HepG2 (cell line): ENCODE data around the gene RIC3. TPM values are rescaled to one million over a fixed set of nuclear protein-coding genes. Genes with fewer than 3 reads are reported as not detected.

Source experiments
- ATAD3A ChIP-seq: sonication (generic); formaldehyde crosslinking; IDR thresholded peaks from 2 replicates; pipeline ENCODE4 v1.4.0; 2020; ENCODE audit warnings: missing genetic modification reagents
- RFXANK ChIP-seq: IDR thresholded peaks from 2 replicates; pipeline ENCODE4 v1.6.1; 2016
- XRCC5 ChIP-seq: fragments of 200-400 bp; formaldehyde crosslinking; optimal IDR thresholded peaks from 2 replicates; pipeline ENCODE3; 2017; ENCODE audit warnings: mild to moderate bottlenecking, low read length
- ZNF33B ChIP-seq: sonication (generic); formaldehyde crosslinking; IDR thresholded peaks from 2 replicates; pipeline ENCODE4 v1.5.1; 2020; ENCODE audit warnings: mild to moderate bottlenecking, missing genetic modification reagents
- ZNF776 ChIP-seq: sonication (generic); formaldehyde crosslinking; IDR thresholded peaks from 2 replicates; pipeline ENCODE4 v1.4.0; 2020; ENCODE audit warnings: mild to moderate bottlenecking, missing genetic modification reagents
- ZNF83 ChIP-seq: sonication (generic); formaldehyde crosslinking; IDR thresholded peaks from 2 replicates; pipeline ENCODE4 v1.4.0; 2020; ENCODE audit warnings: missing genetic modification reagents, mild to moderate bottlenecking, borderline replicate concordance
- polyA plus RNA-seq, 8 experiments: library from polyadenylated mRNA; depleted of rRNA in 3 of 8; stranded (reverse) in 7 of 8; unstranded in 1 of 8; fragments of >200 nt; fragmentation: Illumina TruSeq in 4 of 8; extraction: Trizol in 4 of 8; gene quantifications; 2 replicates each; pipeline versions ENCODE4 v1.2.1 to v1.2.3, GENCODE V29; 2011 to 2016; ENCODE audit warnings: low read depth in 4 of 8, missing spikeins in 1 of 8, mixed read lengths in 1 of 8; ENCODE audit not compliant: insufficient read depth in 1 of 8
- total RNA-seq, 5 experiments: library from RNA; depleted of rRNA; stranded (reverse); fragments of >200 nt; fragmentation: Illumina TruSeq; extraction: Trizol; gene quantifications; 2 replicates each; pipeline ENCODE4 v1.2.3, GENCODE V29; 2016; ENCODE audit warnings: low read depth in 1 of 5
- TF ChIP-seq, protein P1 (sequence below), 2 experiments: sonication (generic) in 1 of 2; formaldehyde crosslinking in 1 of 2; IDR thresholded peaks; 2 replicates each; pipeline versions ENCODE4 v1.4.0 to v1.6.1; 2018 to 2020; ENCODE audit warnings: missing genetic modification reagents in 2 of 2, borderline replicate concordance in 1 of 2, low read depth in 1 of 2, mild to moderate bottlenecking in 1 of 2, missing biosample characterization in 1 of 2
- TF ChIP-seq, protein P2 (sequence below): sonication (generic); formaldehyde crosslinking; IDR thresholded peaks from 2 replicates; pipeline ENCODE4 v1.4.0; 2020; ENCODE audit warnings: missing genetic modification reagents, borderline replicate concordance
- TF ChIP-seq, protein P3 (sequence below): IDR thresholded peaks from 2 replicates; pipeline ENCODE4 v1.6.1; 2016

The RIC3 gene
- total and polyA plus RNA-seq, 2 of the 13 experiments (the other 11 are each of a cell fraction or from before 2014, with no cell fraction given) = not detected

DNA sequence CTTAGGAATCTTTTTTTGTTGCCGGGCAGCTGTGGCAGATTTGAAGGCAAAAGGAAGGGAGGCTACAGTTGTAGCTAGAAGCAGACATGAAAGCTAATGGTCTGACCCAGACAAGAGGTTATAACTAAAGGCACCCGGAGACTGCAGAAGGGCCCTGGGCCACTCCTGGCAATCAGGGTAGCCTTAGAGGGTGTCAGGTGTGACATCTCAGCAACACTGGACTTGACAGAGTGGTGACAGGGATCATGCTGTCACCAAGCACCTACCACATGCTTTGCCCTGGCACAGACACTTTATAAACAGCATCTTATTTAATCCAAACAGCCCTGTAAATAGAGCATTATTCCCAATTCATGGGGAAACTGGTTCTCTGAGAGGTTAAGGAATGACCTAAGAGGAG is 62.1 kb downstream of the RIC3 start (continued):
- no peak for TF ChIP-seq XRCC5
- TF ChIP-seq ZNF33B (CRISPR knock-in tag) = no peak
- no peak for TF ChIP-seq ZNF83
- TF ChIP-seq ATAD3A = no peak
- TF ChIP-seq, protein P1, sequence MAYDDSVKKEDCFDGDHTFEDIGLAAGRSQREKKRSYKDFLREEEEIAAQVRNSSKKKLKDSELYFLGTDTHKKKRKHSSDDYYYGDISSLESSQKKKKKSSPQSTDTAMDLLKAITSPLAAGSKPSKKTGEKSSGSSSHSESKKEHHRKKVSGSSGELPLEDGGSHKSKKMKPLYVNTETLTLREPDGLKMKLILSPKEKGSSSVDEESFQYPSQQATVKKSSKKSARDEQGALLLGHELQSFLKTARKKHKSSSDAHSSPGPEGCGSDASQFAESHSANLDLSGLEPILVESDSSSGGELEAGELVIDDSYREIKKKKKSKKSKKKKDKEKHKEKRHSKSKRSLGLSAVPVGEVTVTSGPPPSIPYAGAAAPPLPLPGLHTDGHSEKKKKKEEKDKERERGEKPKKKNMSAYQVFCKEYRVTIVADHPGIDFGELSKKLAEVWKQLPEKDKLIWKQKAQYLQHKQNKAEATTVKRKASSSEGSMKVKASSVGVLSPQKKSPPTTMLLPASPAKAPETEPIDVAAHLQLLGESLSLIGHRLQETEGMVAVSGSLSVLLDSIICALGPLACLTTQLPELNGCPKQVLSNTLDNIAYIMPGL (CRISPR knock-in tag; IDR thresholded peaks at IDR 0.05; ENCODE audit: borderline replicate concordance in 1 of 2, low read depth in 1 of 2) = no peak
- TF ChIP-seq RFXANK (CRISPR knock-in tag) = no peak
- TF ChIP-seq, protein P2, sequence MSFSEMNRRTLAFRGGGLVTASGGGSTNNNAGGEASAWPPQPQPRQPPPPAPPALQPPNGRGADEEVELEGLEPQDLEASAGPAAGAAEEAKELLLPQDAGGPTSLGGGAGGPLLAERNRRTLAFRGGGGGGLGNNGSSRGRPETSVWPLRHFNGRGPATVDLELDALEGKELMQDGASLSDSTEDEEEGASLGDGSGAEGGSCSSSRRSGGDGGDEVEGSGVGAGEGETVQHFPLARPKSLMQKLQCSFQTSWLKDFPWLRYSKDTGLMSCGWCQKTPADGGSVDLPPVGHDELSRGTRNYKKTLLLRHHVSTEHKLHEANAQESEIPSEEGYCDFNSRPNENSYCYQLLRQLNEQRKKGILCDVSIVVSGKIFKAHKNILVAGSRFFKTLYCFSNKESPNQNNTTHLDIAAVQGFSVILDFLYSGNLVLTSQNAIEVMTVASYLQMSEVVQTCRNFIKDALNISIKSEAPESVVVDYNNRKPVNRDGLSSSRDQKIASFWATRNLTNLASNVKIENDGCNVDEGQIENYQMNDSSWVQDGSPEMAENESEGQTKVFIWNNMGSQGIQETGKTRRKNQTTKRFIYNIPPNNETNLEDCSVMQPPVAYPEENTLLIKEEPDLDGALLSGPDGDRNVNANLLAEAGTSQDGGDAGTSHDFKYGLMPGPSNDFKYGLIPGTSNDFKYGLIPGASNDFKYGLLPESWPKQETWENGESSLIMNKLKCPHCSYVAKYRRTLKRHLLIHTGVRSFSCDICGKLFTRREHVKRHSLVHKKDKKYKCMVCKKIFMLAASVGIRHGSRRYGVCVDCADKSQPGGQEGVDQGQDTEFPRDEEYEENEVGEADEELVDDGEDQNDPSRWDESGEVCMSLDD (CRISPR knock-in tag) = no peak
- TF ChIP-seq, protein P3, sequence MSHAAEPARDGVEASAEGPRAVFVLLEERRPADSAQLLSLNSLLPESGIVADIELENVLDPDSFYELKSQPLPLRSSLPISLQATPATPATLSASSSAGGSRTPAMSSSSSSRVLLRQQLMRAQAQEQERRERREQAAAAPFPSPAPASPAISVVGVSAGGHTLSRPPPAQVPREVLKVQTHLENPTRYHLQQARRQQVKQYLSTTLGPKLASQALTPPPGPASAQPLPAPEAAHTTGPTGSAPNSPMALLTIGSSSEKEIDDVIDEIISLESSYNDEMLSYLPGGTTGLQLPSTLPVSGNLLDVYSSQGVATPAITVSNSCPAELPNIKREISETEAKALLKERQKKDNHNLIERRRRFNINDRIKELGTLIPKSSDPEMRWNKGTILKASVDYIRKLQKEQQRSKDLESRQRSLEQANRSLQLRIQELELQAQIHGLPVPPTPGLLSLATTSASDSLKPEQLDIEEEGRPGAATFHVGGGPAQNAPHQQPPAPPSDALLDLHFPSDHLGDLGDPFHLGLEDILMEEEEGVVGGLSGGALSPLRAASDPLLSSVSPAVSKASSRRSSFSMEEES (CRISPR knock-in tag) = no peak
- no peak for TF ChIP-seq ZNF776 (CRISPR knock-in tag)
